ENCODE data around the gene PODN. TPM values are rescaled to one million over a fixed set of nuclear protein-coding genes. Genes with fewer than 3 reads are reported as not detected.

PODN gene
- total and polyA plus RNA-seq, 3 donors from 2014 or later, result 69.3 to 104 (median 87.5) TPM

DNA sequence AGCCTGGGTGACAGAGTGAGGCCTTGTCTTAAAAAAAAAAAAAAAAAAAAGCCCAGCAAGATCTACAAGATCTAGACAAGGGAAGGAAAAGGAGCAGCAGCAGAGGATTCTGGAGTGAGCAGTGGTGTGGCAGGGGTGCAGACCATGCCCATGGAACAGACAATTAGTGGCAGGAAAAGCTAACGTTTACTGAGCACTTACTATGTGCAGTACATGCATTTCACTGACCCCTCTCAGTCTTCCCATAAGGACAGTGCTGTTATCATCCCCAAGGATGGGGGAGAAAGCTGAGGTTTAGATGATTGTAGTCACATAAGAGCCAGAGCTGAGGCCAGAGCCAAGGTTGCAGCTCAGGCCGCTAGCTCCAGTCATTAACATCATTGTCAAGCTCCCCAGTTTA, 5.9 kb downstream of the PODN start:
- DNase-seq, result no peak
- H3K36me3 ChIP-seq (ENCODE audit: low read depth, missing control alignments), result no peaks in the 10 kb centered on the region
- intact Hi-C loops (cut with DNase I; ENCODE audit: low total_unique reads), result no loop called here
- no peak overlapping the region for H3K4me3 ChIP-seq
- no peaks in the 10 kb centered on the region for H3K9me3 ChIP-seq
- no peaks in the 10 kb centered on the region for H3K27me3 ChIP-seq
- 83 to 89% methylated on average over 2 of the region's 2 CpGs for WGBS, 2 donors
- no peak overlapping the region for H3K27ac ChIP-seq
- TF ChIP-seq CTCF (IDR thresholded peaks at IDR 0.05) (no peak), POLR2A (IDR thresholded peaks at IDR 0.05) (no peak)
- peaks cover 3% of the 10 kb centered on the region for H3K4me1 ChIP-seq

- intact Hi-C loops (cut with DNase I; ENCODE audit: low total_unique reads), result no loop called here
- Histone ChIP-seq H3K27ac (no peak overlapping the region), H3K4me3 (no peak overlapping the region), H3K9me3 (no peaks in the 10 kb centered on the region), H3K27me3 (no peaks in the 10 kb centered on the region), H3K4me1 (peaks cover 3% of the 10 kb centered on the region), H3K36me3 (ENCODE audit: low read depth, missing control alignments) (no peaks in the 10 kb centered on the region)
- WGBS, 2 donors, result 92 to 97% methylated on average over 6 to 7 of the region's 7 CpGs
- TF ChIP-seq POLR2A (IDR thresholded peaks at IDR 0.05) (no peak), CTCF (IDR thresholded peaks at IDR 0.05) (no peak)
- DNase-seq, result no peak
Measured at GRCh38 chr1:53068314-53069099, 6.5 kb downstream of the PODN start.

DNA sequence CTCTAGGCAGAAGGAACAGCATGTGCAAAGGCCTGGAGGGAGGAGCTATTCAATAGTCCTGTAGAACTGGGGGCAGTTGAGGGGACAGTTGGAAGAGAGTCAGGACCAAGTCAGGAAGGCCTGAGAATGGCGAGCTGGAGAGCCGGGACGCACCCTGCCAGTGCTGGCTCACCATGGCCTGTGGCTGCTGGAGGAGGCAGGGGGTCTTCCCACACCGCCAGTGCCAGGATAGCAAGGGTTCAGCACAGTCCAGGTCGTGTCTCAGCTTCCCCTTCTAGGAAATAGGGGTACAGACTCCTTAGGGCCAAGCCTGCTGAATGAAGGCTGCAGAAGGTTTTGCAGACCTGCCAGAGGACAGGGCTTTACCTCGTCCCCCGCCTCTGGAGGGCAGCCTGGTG, 7.3 kb downstream of the PODN start:
- TF ChIP-seq POLR2A (IDR thresholded peaks at IDR 0.05) (no peak), CTCF (IDR thresholded peaks at IDR 0.05) (no peak)
- no peak overlapping the region for H3K27ac ChIP-seq
- H3K27me3 ChIP-seq, result no peaks in the 10 kb centered on the region
- H3K4me1 ChIP-seq, result peaks cover 11% of the 10 kb centered on the region
- no peaks in the 10 kb centered on the region for H3K36me3 ChIP-seq (ENCODE audit: low read depth, missing control alignments)
- DNase-seq, result no peak
- intact Hi-C loops (cut with DNase I; ENCODE audit: low total_unique reads), result no loop called here
- H3K9me3 ChIP-seq, result no peaks in the 10 kb centered on the region
- 90 to 95% methylated on average over 6 to 7 of the region's 7 CpGs for WGBS, 2 donors
- H3K4me3 ChIP-seq, result no peak overlapping the region

DNA sequence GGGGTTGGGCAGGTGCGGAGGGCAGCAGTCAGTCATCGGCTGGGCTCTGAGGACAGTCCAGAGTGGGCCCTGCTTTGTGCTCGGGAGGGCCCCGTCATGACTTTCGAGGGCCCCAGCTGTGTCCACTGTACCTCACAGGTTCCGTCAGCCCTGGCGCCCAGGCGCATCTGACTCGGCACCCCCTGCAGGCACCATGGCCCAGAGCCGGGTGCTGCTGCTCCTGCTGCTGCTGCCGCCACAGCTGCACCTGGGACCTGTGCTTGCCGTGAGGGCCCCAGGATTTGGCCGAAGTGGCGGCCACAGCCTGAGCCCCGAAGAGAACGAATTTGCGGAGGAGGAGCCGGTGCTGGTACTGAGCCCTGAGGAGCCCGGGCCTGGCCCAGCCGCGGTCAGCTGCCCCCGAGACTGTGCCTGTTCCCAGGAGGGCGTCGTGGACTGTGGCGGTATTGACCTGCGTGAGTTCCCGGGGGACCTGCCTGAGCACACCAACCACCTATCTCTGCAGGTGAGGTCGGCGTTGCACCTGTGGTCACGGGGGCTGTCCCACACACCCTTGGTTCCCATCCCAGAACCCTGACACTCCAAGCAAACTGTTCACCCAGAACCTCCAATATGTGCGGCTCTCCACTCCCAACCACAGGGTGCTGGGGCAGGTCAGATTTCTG, 7.8 kb downstream of the PODN start:
- H3K4me3 ChIP-seq, result no peak overlapping the region
- H3K36me3 ChIP-seq (ENCODE audit: low read depth, missing control alignments), result no peaks in the 10 kb centered on the region
- intact Hi-C loops (cut with DNase I; ENCODE audit: low total_unique reads), result no loop called here
- no peaks in the 10 kb centered on the region for H3K9me3 ChIP-seq
- H3K27ac ChIP-seq, result no peak overlapping the region
- H3K4me1 ChIP-seq, result peaks cover 15% of the 10 kb centered on the region
- DNase-seq, result no peak
- WGBS, 2 donors, result 88 to 95% methylated on average over 12 to 20 of the region's 31 CpGs
- H3K27me3 ChIP-seq, result no peaks in the 10 kb centered on the region
- no peak for TF ChIP-seq POLR2A (IDR thresholded peaks at IDR 0.05)
- no peak for TF ChIP-seq CTCF (IDR thresholded peaks at IDR 0.05)
